Dendritic cell treated with granulocyte-macrophage colony-stimulating factor and Interleukin-4, amounts not matched to agents 40 ng/mL and 50 ng/mL, for 4 days (primary cell): Measurements from ENCODE around the gene SLC10A7.

Experiments used
- H3K27ac Mint-ChIP-seq: one replicate; pipeline ENCODE4 v1.8.0; 2022; ENCODE audit warnings: mild to moderate bottlenecking, mixed read lengths
- H3K27me3 Mint-ChIP-seq: one replicate; pipeline ENCODE4 v1.8.0; 2022; ENCODE audit warnings: mild to moderate bottlenecking, mixed read lengths
- H3K36me3 Mint-ChIP-seq: one replicate; pipeline ENCODE4 v1.8.0; 2022; ENCODE audit warnings: low read depth, mixed read lengths
- H3K4me1 Mint-ChIP-seq: one replicate; pipeline ENCODE4 v1.8.0; 2022; ENCODE audit warnings: low read depth, mixed read lengths
- H3K4me3 Mint-ChIP-seq: one replicate; pipeline ENCODE4 v1.8.0; 2022; ENCODE audit warnings: mild to moderate bottlenecking, moderate library complexity, mixed read lengths
- H3K9me3 Mint-ChIP-seq: one replicate; pipeline ENCODE4 v1.8.0; 2022; ENCODE audit warnings: mixed read lengths
- intact Hi-C: fragments of 100-400 bp; cut with micrococcal nuclease; formaldehyde crosslinking; loops from one replicate; pipeline ENCODE4 v1.15.0; 2022

The SLC10A7 gene

DNA sequence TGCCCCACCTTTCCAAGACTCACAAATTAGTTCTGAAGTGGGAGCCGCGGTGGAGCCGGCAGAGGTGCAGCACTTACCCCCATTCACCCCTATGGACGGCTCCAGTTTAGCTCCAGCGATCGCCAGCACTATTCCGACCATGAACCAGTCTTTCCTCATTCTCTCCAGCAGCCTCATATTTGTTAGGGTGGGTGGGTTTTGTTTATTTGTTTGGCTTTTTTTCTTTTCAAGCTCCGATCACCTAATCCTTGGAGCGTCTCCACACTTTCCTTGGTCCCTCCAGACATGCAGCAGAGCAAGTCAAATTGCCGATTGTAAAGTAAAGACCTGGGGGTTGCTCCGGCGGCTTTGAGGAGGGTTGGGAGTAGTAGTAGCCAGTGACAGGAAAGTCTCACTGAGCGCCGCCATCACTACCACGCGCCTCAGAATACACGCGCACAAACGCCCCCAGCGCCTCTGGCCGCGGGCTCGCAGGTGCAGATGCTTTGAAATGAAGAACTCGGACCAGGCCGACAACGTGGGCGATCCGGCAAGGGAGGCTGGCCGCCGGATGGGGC lies at the start of gene SLC10A7:
SLC10A7 (minus strand) TSS at position 400 of the 557 bp plus-strand sequence; CDS start at position 177, 223 bp downstream.
- Mint-ChIP-seq H3K4me3 (no peak within 1 kb of the TSS), H3K4me1 (peaks cover 5% of the 10 kb centered on the region), H3K27me3 (no peaks in the 10 kb centered on the region), H3K36me3 (no peaks in the 10 kb centered on the region), H3K27ac (no peak within 1 kb of the TSS), H3K9me3 (no peaks in the 10 kb centered on the region)
- intact Hi-C loops = loop anchor here (5.0 to 10.0 kb wide), 4 partner anchors 347 to 1427 kb away; partner anchors contain the start of genes ABCE1, ANAPC10, LSM6 and TTC29

GRCh38 chr4:146567396-146567795 lies 45.7 kb upstream of the SLC10A7 start:
- Mint-ChIP-seq H3K9me3 (no peaks in the 10 kb centered on the region), H3K27me3 (no peaks in the 10 kb centered on the region), H3K27ac (no peak overlapping the region), H3K4me3 (no peak overlapping the region), H3K36me3 (no peaks in the 10 kb centered on the region), H3K4me1 (no peaks in the 10 kb centered on the region)
- intact Hi-C loops = no loop called here

DNA sequence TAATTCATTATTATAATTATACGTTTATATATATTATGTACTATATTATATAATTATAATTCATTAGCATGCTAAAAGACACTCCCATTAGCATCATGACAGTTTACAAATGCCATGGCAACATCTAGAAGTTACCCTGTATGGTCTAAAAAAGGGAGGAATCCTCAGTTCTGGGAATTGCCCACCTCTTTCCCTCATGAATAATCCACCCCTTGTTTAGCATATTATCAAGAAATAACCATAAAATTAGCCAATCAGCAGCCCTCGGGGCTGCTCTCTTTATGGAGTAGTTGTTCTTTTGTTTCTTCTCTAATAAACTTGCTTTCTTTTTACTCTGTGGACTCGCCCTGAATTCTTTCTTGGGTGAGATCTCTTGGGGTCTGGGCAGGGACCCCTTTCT lies 42.8 kb upstream of the SLC10A7 start:
- no peaks in the 10 kb centered on the region for H3K4me1 Mint-ChIP-seq
- H3K27ac Mint-ChIP-seq = no peak overlapping the region
- H3K27me3 Mint-ChIP-seq = no peaks in the 10 kb centered on the region
- H3K36me3 Mint-ChIP-seq = no peaks in the 10 kb centered on the region
- intact Hi-C loops = no loop called here
- H3K4me3 Mint-ChIP-seq = no peak overlapping the region
- no peaks in the 10 kb centered on the region for H3K9me3 Mint-ChIP-seq

GRCh38 chr4:146550161-146550560 lies 28.4 kb upstream of the SLC10A7 start:
- H3K9me3 Mint-ChIP-seq = no peaks in the 10 kb centered on the region
- no peak overlapping the region for H3K27ac Mint-ChIP-seq
- H3K4me3 Mint-ChIP-seq = no peak overlapping the region
- H3K4me1 Mint-ChIP-seq = peaks cover 7% of the 10 kb centered on the region
- no peaks in the 10 kb centered on the region for H3K27me3 Mint-ChIP-seq
- intact Hi-C loops = no loop called here
- H3K36me3 Mint-ChIP-seq = no peaks in the 10 kb centered on the region

DNA sequence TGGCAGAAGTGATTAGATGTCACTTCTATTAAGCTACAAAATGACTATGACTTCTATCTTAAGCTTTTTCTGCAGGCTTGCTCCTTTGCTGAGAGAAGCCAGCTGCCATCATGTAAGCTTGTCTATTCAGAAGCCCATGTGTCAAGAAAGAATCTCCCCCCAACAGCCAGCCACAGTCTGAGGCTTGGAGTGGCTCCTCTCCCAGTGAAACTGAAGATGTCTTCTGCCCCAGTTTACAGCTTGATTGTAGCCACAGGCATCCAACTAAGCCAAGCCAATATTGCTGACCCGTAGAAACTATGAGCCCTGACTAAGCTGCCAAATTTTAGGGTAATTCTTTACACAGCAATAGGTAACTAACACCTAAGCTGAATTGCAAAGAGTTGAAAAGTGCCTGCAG lies 26.7 kb upstream of the SLC10A7 start:
- H3K4me3 Mint-ChIP-seq = no peak overlapping the region
- peaks cover 7% of the 10 kb centered on the region for H3K4me1 Mint-ChIP-seq
- intact Hi-C loops = no loop called here
- H3K9me3 Mint-ChIP-seq = peaks cover 4% of the 10 kb centered on the region
- H3K27me3 Mint-ChIP-seq = no peaks in the 10 kb centered on the region
- H3K36me3 Mint-ChIP-seq = no peaks in the 10 kb centered on the region
- no peak overlapping the region for H3K27ac Mint-ChIP-seq

DNA sequence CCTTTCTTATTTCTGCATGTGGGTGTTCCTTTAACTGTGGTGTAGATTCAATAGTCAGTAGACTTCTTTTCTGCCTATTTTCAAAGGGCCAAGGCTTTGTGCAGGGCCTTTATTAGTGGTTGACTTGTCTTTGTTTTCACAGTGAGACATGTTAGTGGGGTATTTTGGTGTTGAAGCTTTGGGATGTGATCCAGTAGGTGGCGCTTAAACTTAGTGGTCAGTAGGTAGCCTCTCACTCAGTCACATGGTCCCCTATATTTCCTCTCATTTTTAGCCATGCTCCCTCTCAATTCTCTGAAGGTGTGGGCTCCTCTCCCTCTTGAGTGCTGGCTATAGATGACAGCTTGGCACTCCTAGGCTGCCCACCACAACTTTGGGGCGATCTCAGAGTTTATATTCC lies 23.4 kb upstream of the SLC10A7 start:
- H3K27ac Mint-ChIP-seq = no peak overlapping the region
- H3K36me3 Mint-ChIP-seq = no peaks in the 10 kb centered on the region
- peaks cover 16% of the 10 kb centered on the region for H3K9me3 Mint-ChIP-seq
- H3K4me3 Mint-ChIP-seq = no peak overlapping the region
- peaks cover 4% of the 10 kb centered on the region for H3K4me1 Mint-ChIP-seq
- intact Hi-C loops = no loop called here
- peaks cover 2% of the 10 kb centered on the region for H3K27me3 Mint-ChIP-seq

DNA sequence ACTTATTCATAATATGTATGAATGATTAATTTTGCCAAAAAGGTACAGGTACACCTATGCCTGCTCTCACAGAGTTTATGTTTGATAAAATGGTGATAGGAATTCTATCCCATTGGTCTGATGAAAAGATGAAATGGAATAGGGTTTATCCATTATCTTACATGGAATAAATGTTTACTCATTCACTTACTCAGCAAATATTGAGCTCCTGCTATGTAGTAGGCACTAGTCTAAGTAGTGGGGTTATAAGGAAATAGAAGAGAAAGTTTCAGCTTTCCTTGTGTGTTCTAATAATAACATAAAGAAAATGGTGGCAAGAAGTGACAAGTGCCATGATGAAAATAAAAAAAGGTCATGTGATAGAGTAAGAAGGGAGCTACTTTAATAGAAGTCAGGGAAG lies 12.4 kb upstream of the SLC10A7 start:
- Mint-ChIP-seq H3K4me3 (no peak overlapping the region), H3K9me3 (peaks cover 28% of the 10 kb centered on the region), H3K27ac (no peak overlapping the region), H3K36me3 (no peaks in the 10 kb centered on the region), H3K4me1 (no peaks in the 10 kb centered on the region), H3K27me3 (peaks cover 2% of the 10 kb centered on the region)
- intact Hi-C loops = no loop called here

- Mint-ChIP-seq H3K4me1 (peaks cover 5% of the 10 kb centered on the region), H3K27me3 (peaks cover 2% of the 10 kb centered on the region), H3K27ac (no peak overlapping the region), H3K4me3 (no peak overlapping the region), H3K36me3 (no peaks in the 10 kb centered on the region), H3K9me3 (peaks cover 16% of the 10 kb centered on the region)
- intact Hi-C loops = loop anchor here (10.0 kb wide), 3 partner anchors 351 to 1431 kb away; partner anchors contain the start of genes ABCE1, ANAPC10, LSM6 and TTC29
These were observed 4.0 kb upstream of the SLC10A7 start for GRCh38 chr4:146525754-146526153.

- H3K4me1 Mint-ChIP-seq = peaks cover 5% of the 10 kb centered on the region
- no peak overlapping the region for H3K4me3 Mint-ChIP-seq
- no peaks in the 10 kb centered on the region for H3K36me3 Mint-ChIP-seq
- H3K9me3 Mint-ChIP-seq = peaks cover 6% of the 10 kb centered on the region
- H3K27me3 Mint-ChIP-seq = no peaks in the 10 kb centered on the region
- H3K27ac Mint-ChIP-seq = no peak overlapping the region
- intact Hi-C loops = loop anchor here (5.0 to 10.0 kb wide), 4 partner anchors 350 to 1430 kb away; partner anchors contain the start of genes ABCE1, ANAPC10, LSM6 and TTC29
These were observed 2.9 kb upstream of the SLC10A7 start for GRCh38 chr4:146524663-146525062.

DNA sequence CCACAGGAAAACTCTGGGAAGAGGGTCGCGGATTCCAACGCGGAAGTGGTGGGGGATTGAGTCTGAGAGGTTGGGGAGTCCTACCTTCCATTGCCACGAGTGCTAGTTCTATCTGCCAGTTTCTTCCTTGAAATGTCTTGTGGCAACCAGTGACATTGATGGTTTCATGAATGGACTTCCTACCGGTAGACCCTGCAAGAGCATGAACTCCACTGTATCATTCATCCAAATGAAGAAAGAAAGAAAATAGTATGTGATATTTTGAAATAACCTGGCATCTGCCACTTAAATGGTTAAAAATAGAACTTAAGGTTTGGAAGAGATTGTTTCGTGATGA lies 1.1 kb upstream of the SLC10A7 start:
- intact Hi-C loops = loop anchor here (5.0 to 10.0 kb wide), 4 partner anchors 348 to 1428 kb away; partner anchors contain the start of genes ABCE1, ANAPC10, LSM6 and TTC29
- no peak overlapping the region for H3K4me3 Mint-ChIP-seq
- H3K36me3 Mint-ChIP-seq = no peaks in the 10 kb centered on the region
- H3K4me1 Mint-ChIP-seq = peaks cover 5% of the 10 kb centered on the region
- H3K27ac Mint-ChIP-seq = no peak overlapping the region
- H3K27me3 Mint-ChIP-seq = no peaks in the 10 kb centered on the region
- no peaks in the 10 kb centered on the region for H3K9me3 Mint-ChIP-seq

DNA sequence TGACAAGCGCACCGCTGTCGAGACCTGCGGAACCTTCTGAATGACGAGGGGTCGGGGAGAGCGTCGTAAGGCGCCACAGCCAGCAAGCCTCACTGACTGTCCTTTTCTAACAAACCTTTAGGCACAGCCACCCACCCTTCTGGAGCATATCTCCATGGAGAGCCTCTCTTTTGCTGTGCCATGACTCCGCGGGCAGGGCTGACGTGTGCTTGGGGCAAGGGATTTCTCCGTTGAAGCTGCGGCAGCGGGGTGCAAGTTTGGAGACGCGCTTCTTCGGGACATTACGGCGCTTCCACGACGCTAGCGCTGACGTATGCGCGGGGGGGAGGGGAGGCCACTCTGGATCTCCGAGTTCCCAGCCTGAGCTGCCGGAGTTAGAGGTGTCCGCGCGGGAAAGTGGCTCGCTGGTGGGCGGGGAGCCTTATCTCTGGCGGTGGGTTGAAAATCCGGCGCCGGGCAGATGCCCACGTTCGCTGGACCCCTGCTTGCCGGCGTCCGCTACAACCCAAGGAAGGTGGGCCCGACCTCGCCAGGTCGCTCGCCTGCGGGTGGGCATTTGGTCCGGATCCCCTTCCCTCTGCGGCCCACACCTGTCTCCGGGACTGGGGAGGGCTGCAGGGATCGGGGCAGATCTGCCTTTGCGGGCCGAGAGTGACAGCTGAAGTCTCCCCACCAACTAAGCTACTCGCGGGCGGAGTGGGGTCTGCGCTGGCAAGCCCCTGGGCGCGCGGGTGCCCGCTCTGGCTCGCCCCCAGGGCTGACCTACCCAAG lies 543 bp upstream of the SLC10A7 start:
- Mint-ChIP-seq H3K36me3 (no peaks in the 10 kb centered on the region), H3K4me3 (no peak overlapping the region), H3K9me3 (no peaks in the 10 kb centered on the region), H3K4me1 (peaks cover 5% of the 10 kb centered on the region), H3K27ac (no peak overlapping the region), H3K27me3 (no peaks in the 10 kb centered on the region)
- intact Hi-C loops = loop anchor here (5.0 to 10.0 kb wide), 4 partner anchors 347 to 1427 kb away; partner anchors contain the start of genes ABCE1, ANAPC10, LSM6 and TTC29

- Mint-ChIP-seq H3K36me3 (peaks cover 4% of the 10 kb centered on the region), H3K4me3 (no peak overlapping the region), H3K27me3 (no peaks in the 10 kb centered on the region), H3K4me1 (peaks cover 5% of the 10 kb centered on the region), H3K9me3 (no peaks in the 10 kb centered on the region), H3K27ac (no peak overlapping the region)
- intact Hi-C loops = loop anchor here (5.0 to 10.0 kb wide), 4 partner anchors 346 to 1426 kb away; partner anchors contain the start of genes ABCE1, ANAPC10, LSM6 and TTC29
These were observed 722 bp downstream of the SLC10A7 start for GRCh38 chr4:146520896-146521540.

DNA sequence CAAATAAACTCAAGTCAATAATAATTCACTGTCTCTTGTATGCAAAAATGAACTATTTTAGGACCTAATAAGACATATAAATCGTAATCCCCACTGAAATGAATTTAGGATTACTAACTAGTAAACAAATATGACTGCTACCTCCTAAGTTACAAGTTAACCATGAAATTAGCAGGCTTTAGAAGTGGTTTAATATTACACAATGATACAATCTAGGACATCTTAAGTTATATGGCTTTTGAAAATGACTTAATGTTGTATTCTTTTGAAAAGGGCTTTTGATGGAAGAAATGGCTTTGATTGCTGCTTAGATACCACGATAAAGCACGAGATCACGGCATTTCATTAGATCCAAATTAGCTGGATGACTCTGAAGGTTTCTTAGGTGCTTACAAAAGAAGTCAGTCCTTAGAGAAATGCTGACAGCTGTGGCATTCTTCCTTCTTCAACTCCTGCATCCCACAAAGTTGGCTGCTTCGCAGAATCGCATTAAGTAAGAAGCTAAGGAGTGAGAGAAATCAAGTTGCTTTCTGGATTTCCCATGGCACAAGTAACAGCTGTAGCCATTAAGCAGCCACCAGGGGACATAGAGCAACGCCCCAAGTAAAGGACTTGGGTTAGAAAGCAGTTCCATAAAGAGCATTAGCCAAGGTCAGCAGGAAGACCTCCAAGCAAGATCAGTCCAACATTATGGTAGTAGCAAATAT lies 6.9 kb downstream of the SLC10A7 start:
- Mint-ChIP-seq H3K4me3 (no peak overlapping the region), H3K4me1 (no peaks in the 10 kb centered on the region), H3K27ac (no peak overlapping the region), H3K27me3 (no peaks in the 10 kb centered on the region), H3K9me3 (no peaks in the 10 kb centered on the region), H3K36me3 (peaks cover 17% of the 10 kb centered on the region)
- intact Hi-C loops = no loop called here
